ENCODE measurements around the gene NME8.

The NME8 gene

GRCh38 chr7:37894671-37895070 is 46.3 kb downstream of the NME8 start:
- in situ Hi-C loops (cut with MboI; ENCODE audit: low sequenced_read_pairs) = loop anchor here (10.0 kb wide), 1 partner anchor 200 kb away; no protein-coding TSS in a partner anchor

- in situ Hi-C loops (cut with MboI; ENCODE audit: low sequenced_read_pairs) = loop anchor here (10.0 to 25.0 kb wide), 3 partner anchors 195 to 438 kb away; no protein-coding TSS in a partner anchor
Observed at GRCh38 chr7:37899712-37900247, 51.4 kb downstream of the NME8 start.

GRCh38 chr7:37901236-37901827 is 52.9 kb downstream of the NME8 start:
- in situ Hi-C loops (cut with MboI; ENCODE audit: low sequenced_read_pairs) = loop anchor here (25.0 kb wide), 2 partner anchors 311 to 436 kb away; no protein-coding TSS in a partner anchor

- in situ Hi-C loops (cut with MboI; ENCODE audit: low sequenced_read_pairs) = loop anchor here (25.0 kb wide), 2 partner anchors 310 to 435 kb away; no protein-coding TSS in a partner anchor
Observed at GRCh38 chr7:37901890-37902524, 53.6 kb downstream of the NME8 start.

GRCh38 chr7:37908221-37908788 is 59.9 kb downstream of the NME8 start:
- in situ Hi-C loops (cut with MboI; ENCODE audit: low sequenced_read_pairs) = loop anchor here (25.0 kb wide), 2 partner anchors 304 to 429 kb away; no protein-coding TSS in a partner anchor

GRCh38 chr7:37912756-37913155 is 64.4 kb downstream of the NME8 start:
- in situ Hi-C loops (cut with MboI; ENCODE audit: low sequenced_read_pairs) = loop anchor here (25.0 kb wide), 2 partner anchors 300 to 425 kb away; no protein-coding TSS in a partner anchor

GRCh38 chr7:37915438-37915837 is 67.0 kb downstream of the NME8 start:
- in situ Hi-C loops (cut with MboI; ENCODE audit: low sequenced_read_pairs) = loop anchor here (25.0 kb wide), 2 partner anchors 297 to 422 kb away; no protein-coding TSS in a partner anchor

- in situ Hi-C loops (cut with MboI; ENCODE audit: low sequenced_read_pairs) = loop anchor here (25.0 kb wide), 2 partner anchors 296 to 421 kb away; no protein-coding TSS in a partner anchor
Observed at GRCh38 chr7:37916017-37916672, 67.7 kb downstream of the NME8 start.

GRCh38 chr7:37916673-37917660 is 68.6 kb downstream of the NME8 start, which contains the start of gene SFRP4:
Gene SFRP4 (minus strand): TSS chr7:37916817. CDS start chr7:37916537, 280 bp downstream.
- in situ Hi-C loops (cut with MboI; ENCODE audit: low sequenced_read_pairs) = loop anchor here (25.0 kb wide), 2 partner anchors 295 to 420 kb away; no protein-coding TSS in a partner anchor

- in situ Hi-C loops (cut with MboI; ENCODE audit: low sequenced_read_pairs) = loop anchor here (25.0 kb wide), 2 partner anchors 294 to 419 kb away; no protein-coding TSS in a partner anchor
Observed at GRCh38 chr7:37918526-37918925, 70.1 kb downstream of the NME8 start.

GRCh38 chr7:37920305-37920848 is 72.0 kb downstream of the NME8 start, which contains the start of gene EPDR1:
Gene EPDR1 (plus strand): TSS chr7:37920640. CDS start chr7:37920940, 300 bp downstream.
- in situ Hi-C loops (cut with MboI; ENCODE audit: low sequenced_read_pairs) = loop anchor here (25.0 kb wide), 2 partner anchors 292 to 417 kb away; no protein-coding TSS in a partner anchor

- in situ Hi-C loops (cut with MboI; ENCODE audit: low sequenced_read_pairs) = loop anchor here (25.0 kb wide), 2 partner anchors 291 to 416 kb away; no protein-coding TSS in a partner anchor
Observed at GRCh38 chr7:37920849-37921805, 72.7 kb downstream of the NME8 start.

- in situ Hi-C loops (cut with MboI; ENCODE audit: low sequenced_read_pairs) = loop anchor here (25.0 kb wide), 2 partner anchors 290 to 415 kb away; no protein-coding TSS in a partner anchor
Observed at GRCh38 chr7:37921876-37922275, 73.5 kb downstream of the NME8 start.

- in situ Hi-C loops (cut with MboI; ENCODE audit: low sequenced_read_pairs) = loop anchor here (25.0 kb wide), 2 partner anchors 288 to 413 kb away; no protein-coding TSS in a partner anchor
Observed at GRCh38 chr7:37923996-37924395, 75.6 kb downstream of the NME8 start.

- in situ Hi-C loops (cut with MboI; ENCODE audit: low sequenced_read_pairs) = loop anchor here (25.0 kb wide), 2 partner anchors 288 to 413 kb away; no protein-coding TSS in a partner anchor
Observed at GRCh38 chr7:37924491-37925041, 76.2 kb downstream of the NME8 start.

- in situ Hi-C loops (cut with MboI; ENCODE audit: low sequenced_read_pairs) = no loop called here
Observed at GRCh38 chr7:37925620-37926019, 77.2 kb downstream of the NME8 start.

GRCh38 chr7:37927773-37928444 is 79.5 kb downstream of the NME8 start:
- in situ Hi-C loops (cut with MboI; ENCODE audit: low sequenced_read_pairs) = no loop called here

Measured in HL-60/S4 treated with retinoic acid at 250 ng/mL for 4 days and 3 days (cell line).